ENCODE measurements around the gene RSF1.
"Not testable (repeated sequence)": the region's sequence is repeated elsewhere in the genome, so short reads cannot be mapped to it uniquely, and the experiment has no call there.

Gene RSF1

GRCh38 chr11:77820565-77821348 is at the start of gene RSF1, which contains the start of gene AAMDC:
Gene RSF1 (minus strand): TSS chr11:77820722. CDS start chr11:77820714, 8 bp downstream.
Gene AAMDC (plus strand): TSS chr11:77821144. CDS start chr11:77842497, 21,353 bp downstream.
- peak; percentile 99 for DNase-seq (ENCODE audit: low read depth)
- peak within 1 kb of the TSS; percentile 95 for H3K4me3 ChIP-seq (ENCODE audit: low read length)
- peak; percentile 75 for TF ChIP-seq CTCF (conservative IDR thresholded peaks at IDR 0.05; ENCODE audit: low read length)

DNA sequence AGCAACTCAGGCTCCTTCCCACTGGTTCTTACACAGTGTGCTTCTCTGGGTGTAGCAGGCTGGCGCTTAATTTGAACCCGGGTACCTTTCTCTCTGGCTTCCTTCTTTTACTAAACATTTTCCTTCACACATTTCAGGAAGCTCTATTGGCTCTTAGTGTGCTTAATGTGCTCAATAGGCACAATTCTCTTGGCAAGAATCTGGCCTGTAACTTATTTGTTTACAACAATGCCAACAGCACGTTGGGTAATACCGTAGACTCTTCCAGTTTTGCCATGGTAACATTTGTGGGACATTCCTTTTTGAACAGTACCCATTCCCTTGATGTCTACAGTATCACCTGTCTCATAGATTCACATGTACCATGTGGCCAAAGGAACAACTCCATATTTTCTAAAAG is 48.2 kb upstream of the RSF1 start:
- H3K4me3 ChIP-seq (ENCODE audit: low read length): no peak overlapping the region
- DNase-seq (ENCODE audit: low read depth): no peak
- no peak for TF ChIP-seq CTCF (conservative IDR thresholded peaks at IDR 0.05; ENCODE audit: low read length)

DNA sequence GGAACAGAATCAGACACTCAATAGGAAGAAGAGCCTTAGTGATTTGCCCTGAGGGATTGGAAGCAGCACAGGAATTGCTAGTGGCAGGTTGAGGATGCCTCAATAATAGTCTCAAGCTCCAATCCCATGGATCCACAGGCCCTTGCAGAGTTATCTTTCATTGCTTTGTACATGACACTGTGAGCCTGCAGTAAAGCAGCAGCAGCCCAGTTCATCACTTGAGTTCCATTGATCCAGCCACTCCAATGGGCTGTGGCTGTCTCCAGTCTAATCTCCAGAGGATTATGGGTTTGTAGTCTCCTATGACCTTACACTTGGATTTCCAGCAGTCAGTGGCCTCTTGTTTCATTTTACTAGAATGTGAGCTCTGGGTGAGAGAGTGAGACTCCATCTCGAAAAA is 45.8 kb upstream of the RSF1 start:
- DNase-seq (ENCODE audit: low read depth): no peak
- no peak overlapping the region for H3K4me3 ChIP-seq (ENCODE audit: low read length)
- no peak for TF ChIP-seq CTCF (conservative IDR thresholded peaks at IDR 0.05; ENCODE audit: low read length)

DNA sequence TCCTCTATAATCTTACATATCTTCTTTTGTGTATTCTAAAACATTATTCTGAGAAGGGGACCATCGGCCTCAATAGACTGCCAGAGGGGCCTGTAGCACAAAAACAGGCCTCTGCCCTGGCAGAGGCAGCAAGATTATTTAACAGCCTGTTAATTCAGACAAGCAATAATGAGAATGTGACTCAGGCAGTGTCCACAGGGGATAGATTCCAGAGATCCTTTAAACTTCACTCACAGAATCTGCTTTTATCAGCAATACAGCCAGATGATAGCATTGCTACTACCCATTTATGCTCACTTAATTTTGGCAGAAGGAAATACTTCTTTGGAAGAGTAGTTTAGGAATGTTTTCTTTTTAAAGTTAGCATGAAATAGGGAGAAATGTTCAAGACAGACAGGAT is 45.3 kb upstream of the RSF1 start:
- no peak overlapping the region for H3K4me3 ChIP-seq (ENCODE audit: low read length)
- no peak for TF ChIP-seq CTCF (conservative IDR thresholded peaks at IDR 0.05; ENCODE audit: low read length)
- DNase-seq (ENCODE audit: low read depth): peak; percentile 33

DNA sequence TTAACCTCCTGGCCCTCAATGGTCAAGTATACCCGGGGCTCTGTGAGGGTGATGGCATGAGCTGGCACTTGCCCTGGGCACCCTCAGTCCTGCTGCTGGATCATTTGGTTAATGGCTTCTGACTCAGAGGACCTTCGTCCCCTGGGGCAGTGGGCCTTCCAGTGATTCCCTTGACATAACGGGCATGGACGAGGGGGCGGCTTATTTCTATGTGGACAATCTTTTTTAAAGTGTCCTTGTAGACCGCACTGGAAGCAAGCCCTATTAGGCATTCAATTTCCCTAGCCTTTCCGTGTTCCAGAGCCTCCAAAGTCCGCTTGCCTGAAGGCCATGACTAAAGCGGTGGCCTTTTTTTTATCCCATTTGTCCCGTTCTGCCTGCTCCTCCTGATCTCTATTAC is 40.9 kb upstream of the RSF1 start:
- H3K4me3 ChIP-seq (ENCODE audit: low read length); DNase-seq (ENCODE audit: low read depth): not testable (repeated sequence)

DNA sequence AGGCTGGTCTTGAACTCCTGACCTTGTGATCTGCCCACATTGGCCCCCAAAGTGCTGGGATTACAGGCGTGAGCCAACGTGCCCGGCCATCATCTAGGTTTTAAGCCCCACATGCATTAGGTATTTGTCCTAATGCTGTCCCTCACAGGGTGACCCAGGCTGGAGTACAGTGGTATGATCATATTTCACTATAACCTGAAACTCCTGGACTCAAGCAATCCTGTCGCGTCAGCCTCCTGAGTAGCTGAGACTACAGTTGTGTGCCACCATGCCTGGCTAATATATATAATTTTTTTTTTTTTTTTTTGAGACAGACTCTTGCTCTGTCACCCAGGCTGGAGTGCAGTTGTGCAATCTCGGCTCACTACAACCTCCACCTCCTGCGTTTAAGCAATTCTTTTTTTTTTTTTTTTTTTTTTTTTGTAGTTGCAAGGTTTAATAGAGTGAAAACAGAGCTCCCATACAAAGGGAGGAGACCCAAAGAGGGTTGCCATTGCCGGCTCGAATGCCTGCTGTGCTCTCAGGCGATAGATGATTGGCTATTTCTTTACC is 37.5 kb upstream of the RSF1 start:
- DNase-seq (ENCODE audit: low read depth); H3K4me3 ChIP-seq (ENCODE audit: low read length): not testable (repeated sequence)

DNA sequence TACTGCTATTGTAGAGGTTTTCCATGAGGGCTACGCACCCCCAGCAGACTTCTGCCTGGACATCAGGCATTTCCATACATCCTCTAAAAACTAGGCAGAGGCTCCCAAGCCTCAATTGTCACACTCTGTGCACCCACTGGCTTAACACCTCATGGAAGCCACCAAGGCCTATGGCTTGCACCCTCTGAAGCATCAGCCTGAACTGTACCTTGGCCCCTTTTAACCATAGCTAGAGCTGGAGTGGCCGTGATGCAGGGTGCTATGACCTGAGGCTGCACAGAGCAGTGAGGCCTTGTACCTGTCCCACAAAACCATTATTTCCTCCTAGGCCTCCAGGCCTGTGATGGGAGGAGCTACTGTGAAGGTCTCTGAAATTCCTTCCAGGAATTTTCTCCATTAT is 34.3 kb upstream of the RSF1 start:
- no peak for DNase-seq (ENCODE audit: low read depth)
- no peak for TF ChIP-seq CTCF (conservative IDR thresholded peaks at IDR 0.05; ENCODE audit: low read length)
- H3K4me3 ChIP-seq (ENCODE audit: low read length): no peak overlapping the region

GRCh38 chr11:77851503-77851902 is 31.0 kb upstream of the RSF1 start:
- no peak for TF ChIP-seq CTCF (conservative IDR thresholded peaks at IDR 0.05; ENCODE audit: low read length)
- DNase-seq (ENCODE audit: low read depth): peak; percentile 10

GRCh38 chr11:77843700-77844099 is 23.2 kb upstream of the RSF1 start:
- not testable (repeated sequence) for DNase-seq (ENCODE audit: low read depth)

More at GRCh38 chr11:77851503-77851902, 31.0 kb upstream of the RSF1 start:
- H3K4me3 ChIP-seq (ENCODE audit: low read length): no peak overlapping the region

More at GRCh38 chr11:77843700-77844099, 23.2 kb upstream of the RSF1 start:
- H3K4me3 ChIP-seq (ENCODE audit: low read length): not testable (repeated sequence)
